ENCODE data around the gene ABCC5. TPM values are rescaled to one million over a fixed set of nuclear protein-coding genes. Genes with fewer than 3 reads are reported as not detected.

ABCC5 gene
- total RNA-seq, 1 experiment from 2014 or later, result 37.6 TPM

DNA sequence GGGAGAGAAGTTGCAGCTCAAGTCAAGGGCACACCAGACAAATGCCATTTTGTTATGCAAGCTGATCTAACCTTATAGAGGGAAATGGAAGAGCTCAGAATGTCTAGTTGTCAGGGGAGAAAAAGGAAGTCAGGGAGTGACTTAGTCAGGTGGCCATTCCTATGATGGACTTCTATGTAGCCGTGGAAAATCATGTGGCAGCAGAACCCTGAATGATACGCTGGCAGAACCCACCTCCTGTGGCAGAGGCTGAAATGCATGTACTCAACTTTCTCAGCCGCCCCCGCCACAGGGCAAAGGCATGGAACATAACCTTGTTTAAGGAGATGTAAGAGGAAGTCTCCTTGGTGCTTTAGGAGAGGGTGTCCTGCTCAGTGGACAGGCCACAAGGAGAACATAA lies 95.3 kb downstream of the ABCC5 start:
- Histone ChIP-seq H2BK15ac (ENCODE audit: low read depth, low read length) (no peak overlapping the region), H3K23ac (ENCODE audit: insufficient read length, low read depth, low read length) (no peak overlapping the region), H2BK120ac (ENCODE audit: low read depth, low read length, poor library complexity, severe bottlenecking) (no peak overlapping the region), H4K5ac (ENCODE audit: insufficient read length, low read depth, low read length) (no peak overlapping the region), H3T11ph (ENCODE audit: low read length) (no peak overlapping the region), H3K9me3 (ENCODE audit: control insufficient read depth, low read depth, low read length) (no peaks in the 10 kb centered on the region), H4K91ac (ENCODE audit: insufficient read length, low read depth, low read length) (no peak overlapping the region), H3K4me1 (ENCODE audit: insufficient read depth, low read length) (no peaks in the 10 kb centered on the region), H3K27ac (ENCODE audit: insufficient read length, low read depth, low read length) (no peak overlapping the region), H3K4me2 (ENCODE audit: insufficient read depth, insufficient read length, low read length) (no peak overlapping the region), H3K23me2 (ENCODE audit: insufficient read length, low read depth, low read length, poor library complexity, severe bottlenecking) (no peaks in the 10 kb centered on the region), H3K56ac (ENCODE audit: insufficient read length, low read depth, low read length) (no peak overlapping the region), H2AFZ (ENCODE audit: low read length) (no peak overlapping the region), H4K20me1 (ENCODE audit: control insufficient read depth, insufficient read depth, insufficient read length) (no peaks in the 10 kb centered on the region), H4K8ac (replicated peaks; ENCODE audit: insufficient read length, low read depth, low read length) (no peak overlapping the region), H3K14ac (ENCODE audit: insufficient read depth, low read length) (no peak overlapping the region), H2BK12ac (ENCODE audit: insufficient read length, low read depth, low read length) (no peak overlapping the region), H3K27me3 (ENCODE audit: insufficient read depth, low read length) (no peaks in the 10 kb centered on the region), H3K18ac (ENCODE audit: insufficient read length, low read depth, low read length) (no peak overlapping the region), H3K79me1 (ENCODE audit: insufficient read depth, low read depth, low read length, poor library complexity, severe bottlenecking) (no peaks in the 10 kb centered on the region), H2BK5ac (ENCODE audit: insufficient read length, low read length) (no peak overlapping the region), H3K4ac (ENCODE audit: low read depth, low read length) (no peak overlapping the region), H3K9ac (ENCODE audit: extremely low read depth, insufficient read length, low read length) (no peak overlapping the region), H2BK20ac (ENCODE audit: low read depth, low read length, poor library complexity, severe bottlenecking) (no peak overlapping the region), H2AK5ac (ENCODE audit: insufficient read length, low read length) (no peak overlapping the region), H3K79me2 (ENCODE audit: insufficient read depth, low read length) (no peaks in the 10 kb centered on the region)
- no peak for DNase-seq
- Mint-ChIP-seq H3K4me1 (no peaks in the 10 kb centered on the region), H3K36me3 (ENCODE audit: insufficient read depth in 1 of 3, low read depth in 3 of 3) (peaks cover 11 to 55% (median 36%) of the 10 kb centered on the region in 3 experiments; a peak in 6 of 7 replicates), H3K9me3 (no peaks in the 10 kb centered on the region), H3K27ac (no peak overlapping the region), H3K4me3 (no peak overlapping the region), H3K27me3 (ENCODE audit: low read depth) (no peaks in the 10 kb centered on the region)
- no CpG with 5 or more reads among the region's 4 CpGs for WGBS (ENCODE audit: extremely low coverage, insufficient read length, low lambda C conversion rate)
- TF ChIP-seq, protein P1, sequence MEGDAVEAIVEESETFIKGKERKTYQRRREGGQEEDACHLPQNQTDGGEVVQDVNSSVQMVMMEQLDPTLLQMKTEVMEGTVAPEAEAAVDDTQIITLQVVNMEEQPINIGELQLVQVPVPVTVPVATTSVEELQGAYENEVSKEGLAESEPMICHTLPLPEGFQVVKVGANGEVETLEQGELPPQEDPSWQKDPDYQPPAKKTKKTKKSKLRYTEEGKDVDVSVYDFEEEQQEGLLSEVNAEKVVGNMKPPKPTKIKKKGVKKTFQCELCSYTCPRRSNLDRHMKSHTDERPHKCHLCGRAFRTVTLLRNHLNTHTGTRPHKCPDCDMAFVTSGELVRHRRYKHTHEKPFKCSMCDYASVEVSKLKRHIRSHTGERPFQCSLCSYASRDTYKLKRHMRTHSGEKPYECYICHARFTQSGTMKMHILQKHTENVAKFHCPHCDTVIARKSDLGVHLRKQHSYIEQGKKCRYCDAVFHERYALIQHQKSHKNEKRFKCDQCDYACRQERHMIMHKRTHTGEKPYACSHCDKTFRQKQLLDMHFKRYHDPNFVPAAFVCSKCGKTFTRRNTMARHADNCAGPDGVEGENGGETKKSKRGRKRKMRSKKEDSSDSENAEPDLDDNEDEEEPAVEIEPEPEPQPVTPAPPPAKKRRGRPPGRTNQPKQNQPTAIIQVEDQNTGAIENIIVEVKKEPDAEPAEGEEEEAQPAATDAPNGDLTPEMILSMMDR (conservative IDR thresholded peaks at IDR 0.05), result no peak
